Head of caudate nucleus (tissue), 42 donors: ENCODE data around the gene ZNF474.

Experiments
- DNase-seq, 42 donors: peaks; one replicate each; pipeline versions ENCODE4 v3.0.0 to v3.0.0-alpha.2; 2020 to 2021; ENCODE audit warnings: mixed read lengths in 7 of 42
- intact Hi-C: fragments of 100-400 bp; cut with DNase I; formaldehyde crosslinking; loops from one replicate; pipeline ENCODE4 v1.15.0; 2022

ZNF474 gene

GRCh38 chr5:122199146-122199545 lies 69.8 kb downstream of the ZNF474 start:
- intact Hi-C loops: no loop called here
- DNase-seq: no peak

- intact Hi-C loops: no loop called here
- no peak for DNase-seq
Observed at GRCh38 chr5:122200450-122200849, 71.1 kb downstream of the ZNF474 start.

- intact Hi-C loops: no loop called here
- no peak for DNase-seq
Observed at GRCh38 chr5:122200865-122201264, 71.5 kb downstream of the ZNF474 start.

GRCh38 chr5:122201365-122201764 lies 72.0 kb downstream of the ZNF474 start:
- intact Hi-C loops: no loop called here
- DNase-seq: no peak

- intact Hi-C loops: no loop called here
- DNase-seq: no peak
Observed at GRCh38 chr5:122202952-122203351, 73.6 kb downstream of the ZNF474 start.
